GM06990 (cell line): Measurements from ENCODE around the gene PLCG1.

Experiments
- DNase-seq: peaks from one replicate; pipeline ENCODE4 v3.0.0-alpha.2; 2011; ENCODE audit not compliant: insufficient read length; ENCODE audit errors: extremely low read depth
- H3K27me3 ChIP-seq: replicated peaks from 2 replicates; pipeline ENCODE4 v1.6.0; 2011; ENCODE audit warnings: low read length; ENCODE audit not compliant: control insufficient read depth, insufficient read depth
- H3K36me3 ChIP-seq: 2 replicates; pipeline ENCODE4 v1.5.1; 2011; ENCODE audit warnings: low read length; ENCODE audit not compliant: control insufficient read depth, insufficient read depth
- H3K4me3 ChIP-seq: replicated peaks from 2 replicates; pipeline ENCODE4 v1.5.1; 2011; ENCODE audit warnings: low read depth, mild to moderate bottlenecking, control low read depth, low read length
- CTCF ChIP-seq: IDR thresholded peaks from 2 replicates; pipeline ENCODE4 v1.5.1; 2011; ENCODE audit warnings: low read length, control low read depth, mild to moderate bottlenecking, inconsistent platforms; ENCODE audit not compliant: insufficient read depth, poor library complexity, severe bottlenecking

PLCG1 gene

DNA sequence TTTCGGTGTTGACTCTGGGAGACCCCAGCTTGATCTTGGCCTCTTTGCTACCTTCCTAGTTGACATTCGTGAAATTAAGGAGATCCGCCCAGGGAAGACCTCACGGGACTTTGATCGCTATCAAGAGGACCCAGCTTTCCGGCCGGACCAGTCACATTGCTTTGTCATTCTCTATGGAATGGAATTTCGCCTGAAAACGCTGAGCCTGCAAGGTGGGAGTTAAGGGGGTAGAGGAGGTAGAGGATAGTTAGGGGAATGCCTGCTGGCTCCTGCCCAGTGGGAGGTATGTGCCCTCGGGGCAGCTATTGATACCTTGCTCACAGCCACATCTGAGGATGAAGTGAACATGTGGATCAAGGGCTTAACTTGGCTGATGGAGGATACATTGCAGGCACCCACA is 22.2 kb downstream of the PLCG1 start:
- H3K4me3 ChIP-seq = no peak overlapping the region
- H3K36me3 ChIP-seq = peaks cover 26% of the 10 kb centered on the region
- DNase-seq = no peak
- no peak for TF ChIP-seq CTCF
- no peaks in the 10 kb centered on the region for H3K27me3 ChIP-seq

DNA sequence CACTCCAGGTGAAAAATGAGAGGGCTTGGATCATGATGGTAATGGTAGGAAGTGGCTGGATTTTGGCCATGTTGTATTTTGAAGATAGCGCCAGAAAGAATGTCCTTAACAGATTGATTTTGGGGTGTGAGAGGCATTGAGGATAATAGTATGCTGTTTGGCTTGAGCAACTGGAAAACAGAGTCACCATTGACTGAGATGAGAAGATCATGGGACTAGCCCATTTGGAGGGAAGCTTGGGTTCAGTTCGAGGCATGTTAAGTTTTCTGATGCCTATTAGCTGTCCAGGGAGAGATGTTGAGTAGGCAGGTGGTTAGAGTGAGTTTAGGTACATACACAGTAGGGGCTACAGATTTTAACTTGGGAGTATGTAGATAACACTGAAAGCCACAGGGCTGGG is 23.3 kb downstream of the PLCG1 start:
- H3K4me3 ChIP-seq = no peak overlapping the region
- no peak for DNase-seq
- peaks cover 37% of the 10 kb centered on the region for H3K36me3 ChIP-seq
- no peaks in the 10 kb centered on the region for H3K27me3 ChIP-seq
- TF ChIP-seq CTCF = no peak

DNA sequence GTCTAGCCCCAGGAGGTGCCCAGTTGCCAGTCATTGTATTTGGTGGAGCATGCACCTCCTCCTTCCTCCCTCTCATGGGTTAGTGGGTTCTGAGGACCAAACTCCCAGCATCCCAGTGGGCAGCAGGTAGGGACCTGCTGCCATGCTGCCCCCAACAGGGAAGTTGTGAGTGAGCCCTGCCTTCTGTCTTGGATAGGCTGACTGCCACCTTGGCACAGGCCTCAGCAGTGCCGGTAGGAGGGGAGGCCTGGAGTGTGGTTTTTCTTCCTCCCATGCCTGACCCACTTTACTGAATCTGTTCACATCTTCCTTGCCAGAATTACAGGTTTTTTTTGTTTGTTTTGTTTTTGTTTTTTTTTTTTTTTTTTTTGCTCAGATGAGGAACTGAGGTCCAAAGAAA is 24.5 kb downstream of the PLCG1 start:
- TF ChIP-seq CTCF = no peak
- Histone ChIP-seq H3K4me3 (no peak overlapping the region), H3K36me3 (peaks cover 43% of the 10 kb centered on the region), H3K27me3 (no peaks in the 10 kb centered on the region)
- DNase-seq = no peak

DNA sequence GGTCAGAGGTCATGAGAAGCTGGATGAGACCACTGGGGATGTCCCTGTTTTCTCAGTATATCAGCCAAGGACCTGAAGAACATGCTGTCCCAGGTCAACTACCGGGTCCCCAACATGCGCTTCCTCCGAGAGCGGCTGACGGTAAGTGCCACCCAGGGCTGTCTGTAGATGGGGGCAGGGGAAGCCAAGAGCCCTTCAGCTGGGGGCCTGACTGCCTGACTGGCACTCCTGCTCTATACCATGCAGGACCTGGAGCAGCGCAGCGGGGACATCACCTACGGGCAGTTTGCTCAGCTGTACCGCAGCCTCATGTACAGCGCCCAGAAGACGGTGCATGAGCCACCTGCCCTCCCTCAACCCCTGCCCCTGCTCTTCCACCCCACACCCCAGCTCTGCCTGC is 25.1 kb downstream of the PLCG1 start:
- H3K36me3 ChIP-seq = peaks cover 47% of the 10 kb centered on the region
- H3K4me3 ChIP-seq = no peak overlapping the region
- no peaks in the 10 kb centered on the region for H3K27me3 ChIP-seq
- no peak for DNase-seq
- TF ChIP-seq CTCF = no peak

DNA sequence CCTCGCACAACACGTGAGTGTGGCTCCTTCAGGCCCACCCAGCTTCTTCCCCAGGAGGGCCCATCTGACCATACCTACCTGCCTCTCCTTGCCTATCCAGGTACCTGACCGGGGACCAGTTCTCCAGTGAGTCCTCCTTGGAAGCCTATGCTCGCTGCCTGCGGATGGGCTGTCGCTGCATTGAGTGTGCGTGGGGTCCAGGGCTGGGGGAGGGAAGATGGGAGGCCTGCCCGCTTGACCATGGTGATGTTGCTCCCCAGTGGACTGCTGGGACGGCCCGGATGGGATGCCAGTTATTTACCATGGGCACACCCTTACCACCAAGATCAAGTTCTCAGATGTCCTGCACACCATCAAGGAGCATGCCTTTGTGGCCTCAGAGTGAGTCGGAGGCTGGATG is 26.5 kb downstream of the PLCG1 start:
- no peak for TF ChIP-seq CTCF
- H3K27me3 ChIP-seq = no peaks in the 10 kb centered on the region
- H3K4me3 ChIP-seq = no peak overlapping the region
- peaks cover 54% of the 10 kb centered on the region for H3K36me3 ChIP-seq
- DNase-seq = no peak

GRCh38 chr20:41165001-41165882 is 27.9 kb downstream of the PLCG1 start:
- Histone ChIP-seq H3K27me3 (no peaks in the 10 kb centered on the region), H3K36me3 (peaks cover 66% of the 10 kb centered on the region), H3K4me3 (no peak overlapping the region)
- DNase-seq = no peak
- no peak for TF ChIP-seq CTCF
